Activated naive CD4-positive, alpha-beta T cell treated with anti-CD3 and anti-CD28 coated beads, Interleukin-2, amount 50 U/mL, for 16 hours (primary cell): ENCODE measurements around the gene ZNF264.
"Not testable (repeated sequence)": the region's sequence is repeated elsewhere in the genome, so short reads cannot be mapped to it uniquely, and the experiment has no call there.

Source experiments
- DNase-seq: peaks from one replicate; pipeline ENCODE4 v3.0.0-alpha.2; 2020

ZNF264 gene

DNA sequence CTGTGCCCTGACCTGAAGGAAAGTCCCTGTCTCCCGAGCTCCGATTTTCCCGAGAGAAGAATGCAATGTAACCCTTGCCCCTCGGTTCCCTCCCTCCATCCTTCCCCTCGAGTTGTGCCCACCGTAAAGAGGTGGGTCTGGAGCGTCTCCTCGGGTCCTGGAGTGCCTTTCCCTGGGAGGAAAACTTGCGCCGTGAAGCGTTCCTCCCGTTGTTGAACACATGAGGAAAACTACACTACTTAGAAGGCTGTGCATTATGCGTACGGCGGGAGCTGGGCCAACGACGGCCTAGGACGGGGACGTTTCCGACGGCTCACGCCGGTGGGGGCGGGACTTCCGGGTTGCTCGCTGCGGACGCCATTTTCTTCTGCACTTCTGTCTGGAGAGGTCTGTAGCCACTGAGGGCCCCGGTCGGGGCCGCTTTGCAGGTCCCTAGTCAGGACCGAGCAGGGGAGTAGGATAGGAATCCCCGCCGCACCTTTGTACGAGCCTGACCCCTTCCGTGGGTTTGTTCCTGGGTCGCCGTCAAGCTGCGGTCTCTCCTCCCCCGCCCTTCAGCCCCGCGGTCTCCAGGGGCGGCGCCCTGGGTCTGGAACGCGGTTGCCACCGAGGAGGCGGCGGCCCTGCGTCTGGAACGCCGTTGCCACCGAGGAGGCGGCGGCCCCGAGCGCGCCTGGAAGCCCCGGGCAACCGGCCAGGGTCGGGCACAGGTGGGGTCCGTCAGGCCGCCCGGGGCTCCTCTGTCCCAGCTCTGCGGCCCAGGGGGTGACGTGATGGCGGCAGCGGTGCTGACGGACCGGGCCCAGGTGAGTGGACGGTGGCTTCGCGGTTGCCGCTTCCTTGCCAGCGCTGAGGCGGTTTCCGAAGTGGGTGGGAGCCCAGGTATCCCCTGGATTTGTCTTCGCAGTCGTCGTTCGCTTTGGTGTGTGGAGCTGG is at the start of gene ZNF264:
Gene ZNF264 (plus strand): TSS at position 360 of the 936 bp plus-strand sequence. CDS start 414 bp downstream, at position 774.
- DNase-seq, result peak; percentile 93

- DNase-seq, result no peak
Measured at GRCh38 chr19:57141699-57142098, 49.6 kb upstream of the ZNF264 start.

DNA sequence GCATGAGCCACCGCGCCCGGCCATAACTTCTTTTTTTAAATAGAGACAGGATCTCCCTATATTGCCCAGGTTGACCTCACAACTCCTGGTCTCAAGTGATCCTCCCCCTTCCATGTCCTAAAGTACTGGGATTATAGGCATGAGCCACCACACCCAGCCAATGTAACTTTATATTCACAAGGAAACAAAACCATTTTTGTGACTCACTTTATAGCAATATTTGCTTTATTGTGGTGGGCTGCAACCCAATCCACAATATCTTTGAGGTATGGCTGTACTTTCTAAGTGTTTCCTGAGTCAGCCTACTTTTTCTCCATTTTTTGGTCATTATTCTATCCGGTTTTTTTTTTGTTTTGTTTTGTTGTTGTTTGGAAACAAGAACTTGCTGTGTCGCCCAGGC is 38.4 kb upstream of the ZNF264 start:
- DNase-seq, result no peak

DNA sequence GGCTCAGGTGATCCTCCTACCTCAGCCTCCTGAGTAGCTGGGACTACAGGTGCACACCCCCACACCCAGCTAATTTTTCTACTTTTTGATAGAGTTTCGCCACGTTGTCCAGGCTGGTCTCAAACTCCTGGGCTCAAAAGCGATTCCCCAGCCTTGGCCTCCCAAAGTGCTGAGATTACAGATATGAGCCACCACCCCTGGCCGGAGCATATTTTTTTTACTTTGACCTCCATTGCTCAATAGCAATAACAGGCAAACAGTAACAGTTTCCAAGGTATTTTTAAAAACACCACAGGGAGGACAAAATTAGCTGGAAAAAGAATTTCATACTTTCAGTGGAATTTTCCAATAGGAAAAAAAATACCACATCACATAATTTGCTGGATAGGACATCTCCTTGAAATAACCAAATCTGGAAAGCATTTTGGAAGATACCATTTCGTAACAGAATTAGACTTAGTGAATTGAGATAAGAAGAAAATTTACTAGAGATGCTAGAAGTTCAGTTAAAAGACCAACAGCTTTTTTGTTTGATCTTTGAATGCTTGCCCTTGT is 29.2 kb upstream of the ZNF264 start:
- no peak for DNase-seq

DNA sequence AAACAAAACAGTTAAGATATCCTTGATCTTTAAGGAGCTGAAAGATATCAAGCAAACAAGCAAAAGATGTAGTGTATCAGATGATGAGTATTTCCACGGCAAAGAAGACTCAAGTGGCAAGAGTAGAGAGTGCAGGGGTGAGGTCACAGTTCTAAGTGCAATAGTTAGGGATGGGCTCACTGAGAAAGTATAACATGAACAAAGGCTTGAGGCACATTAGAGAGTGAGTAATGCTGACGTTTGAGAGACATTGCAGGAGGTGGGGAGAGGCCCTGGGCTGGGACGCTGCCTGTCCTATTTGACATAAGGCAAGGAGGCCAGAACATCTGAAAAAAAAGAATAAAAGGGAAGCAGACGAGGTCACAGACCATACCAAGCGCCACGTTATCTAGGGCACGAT is 25.5 kb upstream of the ZNF264 start:
- DNase-seq, result no peak

DNA sequence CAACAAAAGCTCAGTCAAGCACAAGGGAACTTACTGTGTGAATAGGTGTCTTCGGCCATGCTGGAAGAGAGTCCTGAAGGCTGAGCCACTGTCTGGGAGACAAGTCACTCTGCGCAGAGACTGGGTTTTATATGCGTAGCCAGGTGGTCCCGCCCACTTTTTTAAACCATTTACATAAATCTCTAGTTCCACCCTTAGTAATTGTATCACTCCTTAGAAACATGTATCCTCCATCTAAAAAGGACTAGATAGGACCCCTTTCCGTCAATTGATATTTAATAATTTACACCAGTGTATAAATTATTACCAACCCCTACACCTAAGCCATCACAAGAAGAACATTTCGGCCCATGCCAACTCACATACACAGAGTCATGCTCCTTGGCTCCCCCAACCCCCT is 23.9 kb upstream of the ZNF264 start, which contains the start of gene DUXA:
Gene DUXA (minus strand): TSS at position 101 of the 400 bp plus-strand sequence. CDS start 42 bp downstream, at position 59.
- no peak for DNase-seq

- no peak for DNase-seq
Measured at GRCh38 chr19:57171551-57172081, 19.7 kb upstream of the ZNF264 start.

DNA sequence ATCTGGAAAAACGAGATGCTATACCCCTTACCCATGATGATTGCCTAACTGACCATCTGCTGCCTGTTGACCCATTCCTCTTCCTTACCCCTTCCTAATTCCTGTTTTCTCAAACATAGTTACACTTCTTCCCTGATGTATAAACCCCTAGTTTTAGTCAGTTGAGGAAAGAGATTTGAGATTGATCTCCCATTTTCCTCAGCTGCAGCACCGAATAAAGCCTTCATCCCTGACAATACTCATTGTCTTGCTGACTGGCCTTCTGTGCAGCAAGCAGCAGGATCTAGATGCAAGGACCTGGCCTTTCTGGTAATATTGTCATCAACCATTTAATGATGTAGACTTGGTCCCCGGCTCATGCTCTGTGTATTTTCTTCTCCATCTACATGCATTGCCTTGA is 999 bp upstream of the ZNF264 start:
- DNase-seq, result no peak

- DNase-seq, result no peak
Measured at GRCh38 chr19:57192077-57192420, 749 bp downstream of the ZNF264 start.

GRCh38 chr19:57192993-57193392 is 1.7 kb downstream of the ZNF264 start:
- no peak for DNase-seq

DNA sequence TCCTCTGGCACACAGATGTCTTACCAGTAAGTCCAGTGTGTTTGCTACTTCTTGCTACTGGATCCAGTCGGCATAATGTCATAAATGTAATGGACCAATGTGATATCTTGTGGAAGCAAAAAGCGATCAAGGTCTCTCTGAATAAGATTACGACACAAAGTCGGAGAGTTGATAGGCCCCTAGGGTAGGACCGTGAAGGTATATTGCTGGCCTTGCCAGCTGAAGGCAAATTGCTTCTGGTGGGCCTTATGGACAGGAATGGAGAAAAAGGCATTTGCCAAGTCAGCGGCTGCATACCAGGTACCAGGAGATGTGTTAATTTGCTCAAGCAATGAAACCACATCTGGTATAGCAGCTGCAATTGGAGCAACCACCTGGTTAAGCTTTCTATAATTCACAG is 6.6 kb downstream of the ZNF264 start:
- DNase-seq, result not testable (repeated sequence)

DNA sequence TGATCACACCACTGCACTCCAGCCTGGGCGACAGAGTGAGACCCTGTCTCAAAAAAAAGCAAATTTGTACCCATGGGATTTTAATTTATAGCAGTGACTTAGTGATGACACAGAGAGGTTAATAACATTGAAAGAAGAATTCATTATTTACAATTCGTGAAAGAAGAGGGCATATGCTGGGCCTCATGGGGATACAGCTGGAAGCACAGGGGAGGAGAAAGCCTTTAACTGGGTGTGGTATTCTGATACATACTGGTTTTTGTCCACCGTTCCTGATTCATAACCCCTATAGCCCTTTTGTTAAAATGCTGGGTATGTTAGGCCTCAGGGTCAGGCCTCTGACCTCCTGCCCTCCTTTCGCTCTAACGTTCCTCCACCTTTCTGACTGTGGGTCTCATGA is 10.9 kb downstream of the ZNF264 start:
- DNase-seq, result no peak

DNA sequence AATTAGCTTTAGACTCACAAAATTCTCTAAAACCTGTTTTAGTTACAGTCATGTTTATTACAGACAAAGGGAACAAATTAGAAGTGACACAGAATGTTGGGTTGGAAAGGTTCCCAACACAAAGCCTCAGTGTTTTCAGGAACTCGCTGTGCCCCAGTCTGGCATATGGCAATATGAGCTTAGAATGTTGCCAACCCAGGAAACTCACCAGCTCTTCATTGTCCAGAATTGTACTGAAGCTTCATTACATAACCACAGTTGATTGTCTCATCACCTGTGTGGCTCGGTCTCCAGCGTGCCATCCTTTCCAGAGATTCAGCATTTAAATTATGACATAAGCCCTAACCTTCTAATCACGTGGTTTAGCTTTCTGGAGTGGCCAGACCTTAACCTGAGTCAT is 19.1 kb downstream of the ZNF264 start:
- DNase-seq, result no peak

DNA sequence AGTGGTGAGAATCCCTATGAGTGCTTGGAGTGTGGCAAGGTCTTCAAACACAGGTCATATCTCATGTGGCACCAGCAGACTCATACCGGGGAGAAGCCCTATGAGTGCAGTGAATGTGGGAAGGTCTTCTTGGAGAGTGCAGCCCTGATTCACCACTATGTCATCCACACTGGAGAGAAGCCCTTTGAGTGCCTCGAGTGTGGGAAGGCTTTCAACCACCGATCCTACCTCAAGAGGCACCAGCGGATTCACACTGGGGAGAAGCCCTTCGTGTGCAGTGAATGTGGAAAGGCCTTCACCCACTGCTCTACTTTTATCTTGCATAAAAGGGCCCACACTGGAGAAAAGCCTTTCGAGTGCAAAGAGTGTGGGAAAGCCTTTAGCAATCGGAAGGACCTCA is 20.8 kb downstream of the ZNF264 start:
- no peak for DNase-seq

DNA sequence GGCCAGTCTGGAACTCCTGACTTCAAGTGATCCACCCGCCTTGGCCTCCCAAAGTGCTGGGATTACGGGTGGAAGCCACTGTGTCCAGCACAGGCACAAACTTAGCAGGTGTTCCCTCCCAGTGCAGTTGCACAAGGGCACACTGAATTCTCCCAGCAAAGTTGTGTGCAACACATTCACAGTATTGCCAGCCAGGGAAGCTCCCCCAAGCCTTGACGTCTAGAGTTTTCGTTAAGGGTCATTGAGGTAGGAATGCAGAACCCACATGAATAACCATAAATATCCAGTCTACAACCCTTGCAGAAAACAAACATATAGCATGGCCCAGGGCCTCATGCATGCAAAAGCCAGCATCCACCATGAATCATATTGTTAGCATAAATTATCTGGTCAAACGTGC is 36.2 kb downstream of the ZNF264 start:
- DNase-seq, result no peak

GRCh38 chr19:57231686-57232085 is 40.4 kb downstream of the ZNF264 start:
- no peak for DNase-seq

GRCh38 chr19:57233207-57233606 is 41.9 kb downstream of the ZNF264 start:
- DNase-seq, result no peak

DNA sequence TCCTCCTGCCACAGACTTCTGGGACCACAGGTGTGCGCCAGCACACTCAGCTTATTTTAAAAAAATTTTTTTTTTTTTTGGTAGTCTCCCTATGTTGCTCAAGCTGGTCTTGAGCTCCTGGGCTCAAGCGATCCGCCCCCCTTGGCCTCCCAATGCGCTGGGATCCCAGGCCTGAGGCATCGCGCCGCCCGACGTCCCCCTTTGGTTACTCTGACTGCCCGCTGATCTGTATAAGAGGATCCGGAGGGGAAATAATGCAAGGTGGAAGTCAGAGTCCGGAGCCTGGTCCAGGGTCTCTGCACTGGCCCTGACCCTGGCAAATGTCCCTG is 48.6 kb downstream of the ZNF264 start:
- no peak for DNase-seq

- peak; percentile 98 for DNase-seq
Measured at GRCh38 chr19:57240311-57241090, 49.2 kb downstream of the ZNF264 start, which contains the start of gene ZNF805. Gene ZNF805, plus strand, starts transcription at chr19:57240632. Its CDS starts 260 bp downstream, at chr19:57240892.

- DNase-seq, result no peak
Measured at GRCh38 chr19:57241176-57241575, 49.9 kb downstream of the ZNF264 start.

DNA sequence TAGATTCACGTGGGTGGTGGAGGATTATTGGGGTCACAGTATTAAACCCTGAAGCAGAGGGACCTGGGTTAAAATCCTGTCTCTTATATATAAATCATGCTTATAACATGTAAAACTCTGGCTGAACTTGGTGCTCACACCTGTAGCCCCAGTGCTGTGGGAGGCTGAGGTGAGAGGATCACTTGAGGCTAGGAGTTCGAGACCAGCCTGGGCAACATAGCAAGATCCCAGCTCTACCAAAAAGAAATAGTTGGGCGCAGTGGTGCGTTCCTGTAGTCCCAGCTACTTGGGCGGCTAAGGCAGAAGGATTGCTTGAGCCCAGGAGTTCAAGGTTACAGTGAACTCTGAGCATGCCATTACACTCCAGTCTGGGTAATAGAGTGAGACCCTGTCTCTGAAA is 51.5 kb downstream of the ZNF264 start:
- no peak for DNase-seq

DNA sequence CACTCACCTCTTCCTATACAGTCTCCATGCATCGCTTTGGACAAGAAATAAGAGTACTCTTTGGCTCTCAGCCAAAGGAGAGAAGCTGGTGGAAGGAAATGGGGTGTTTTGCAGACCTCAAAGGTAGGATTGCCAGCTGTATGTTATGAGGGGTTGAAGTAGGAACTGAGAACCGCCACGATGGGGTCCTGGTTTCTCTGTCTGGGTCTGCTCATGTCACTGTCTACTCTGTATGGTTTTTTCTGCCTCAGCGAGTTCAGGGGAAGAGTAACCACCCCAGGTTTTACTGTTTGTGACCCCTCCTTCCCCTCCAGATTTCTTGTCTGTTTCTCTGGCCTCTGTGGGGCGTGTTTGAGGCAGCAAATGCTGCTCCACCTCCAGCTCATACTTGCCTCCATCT is 53.2 kb downstream of the ZNF264 start:
- no peak for DNase-seq

DNA sequence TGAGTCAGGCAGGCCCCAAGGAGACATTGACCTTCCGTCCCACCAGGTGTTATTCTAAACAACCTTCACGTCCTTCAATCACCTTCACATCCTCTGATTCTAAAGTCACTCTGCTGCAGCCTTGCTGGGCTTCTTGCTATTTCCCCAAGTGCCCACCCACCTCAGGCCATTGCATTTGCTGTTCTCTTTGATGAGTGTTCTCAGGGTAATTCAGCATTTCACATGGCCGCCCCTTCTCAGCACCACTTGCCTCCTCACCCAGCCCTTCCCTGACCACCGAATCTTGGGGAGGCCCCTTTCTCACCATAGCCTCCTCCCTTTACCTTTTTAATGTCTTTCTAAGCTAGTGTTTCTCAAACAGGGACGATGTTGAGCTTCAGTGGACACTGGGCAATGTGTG is 53.8 kb downstream of the ZNF264 start:
- DNase-seq, result no peak
